WTC11 (cell line): ENCODE measurements around the gene POU3F1. TPM values are rescaled to one million over a fixed set of nuclear protein-coding genes. Genes with fewer than 3 reads are reported as not detected.
A peak's percentile ranks its signal among the peaks of the same experiment; 100 is the strongest.

Experiments
- ATAC-seq: fragments of 200-7000 bp; cut with Tn5 transposase; 2 replicates; pipeline ENCODE4 v1.10.0; 2021; ENCODE audit warnings: mild to moderate bottlenecking, moderate library complexity
- CTCF ChIA-PET: fragments of 300-600 bp; sonication (Branson Sonifier 250); formaldehyde crosslinking; loops from one replicate; lab custom pipeline; 2021; ENCODE audit warnings: antibody characterized with exemption; lab: Charles Lee
- POLR2A ChIA-PET: fragments of 350-600 bp; sonication (Branson Sonifier 250); formaldehyde crosslinking; loops from one replicate; lab custom pipeline; 2021; ENCODE audit warnings: antibody characterized with exemption; lab: Charles Lee
- DNase-seq: peaks from one replicate; pipeline ENCODE4 v3.0.0; 2021; ENCODE audit warnings: low spot score
- H3K27ac Mint-ChIP-seq: 2 replicates; pipeline ENCODE4 v1.8.0; 2021; ENCODE audit warnings: mixed read lengths
- H3K27me3 Mint-ChIP-seq: 2 replicates; pipeline ENCODE4 v1.8.0; 2021; ENCODE audit warnings: low read depth, mild to moderate bottlenecking, moderate library complexity, mixed read lengths
- H3K36me3 Mint-ChIP-seq: 2 replicates; pipeline ENCODE4 v1.8.0; 2021; ENCODE audit warnings: mixed read lengths
- H3K4me1 Mint-ChIP-seq: 2 replicates; pipeline ENCODE4 v1.8.0; 2022; ENCODE audit warnings: mixed read lengths
- H3K4me3 Mint-ChIP-seq: 2 replicates; pipeline ENCODE4 v1.8.0; 2021; ENCODE audit warnings: mild to moderate bottlenecking, moderate library complexity, mixed read lengths
- H3K9me3 Mint-ChIP-seq: 2 replicates; pipeline ENCODE4 v1.8.0; 2021; ENCODE audit warnings: mixed read lengths
- CREM ChIP-seq: sonication (generic); formaldehyde crosslinking; IDR thresholded peaks from 2 replicates; pipeline ENCODE4 v1.8.1; 2022; ENCODE audit warnings: mild to moderate bottlenecking, missing genetic modification reagents, moderate library complexity
- ELF4 ChIP-seq: sonication (generic); formaldehyde crosslinking; IDR thresholded peaks from 2 replicates; pipeline ENCODE4 v1.8.1; 2022; ENCODE audit warnings: low read depth, mild to moderate bottlenecking, moderate library complexity, missing genetic modification reagents
- ESRRA ChIP-seq: sonication (generic); formaldehyde crosslinking; IDR thresholded peaks from 2 replicates; pipeline ENCODE4 v1.8.1; 2022; ENCODE audit warnings: mild to moderate bottlenecking, missing genetic modification reagents, borderline replicate concordance
- ETV6 ChIP-seq: sonication (generic); formaldehyde crosslinking; IDR thresholded peaks from 2 replicates; pipeline ENCODE4 v1.8.1; 2022; ENCODE audit warnings: mild to moderate bottlenecking, missing genetic modification reagents
- FOXK1 ChIP-seq: sonication (generic); formaldehyde crosslinking; IDR thresholded peaks from 2 replicates; pipeline ENCODE4 v1.8.0; 2022; ENCODE audit warnings: mild to moderate bottlenecking, moderate library complexity, missing genetic modification reagents
- GTF2I ChIP-seq: fragments of 250-450 bp; sonication (Bioruptor Pico); conservative IDR thresholded peaks from 2 replicates; pipeline ENCODE4 v1.4.0; 2021; ENCODE audit warnings: mild to moderate bottlenecking
- MXD4 ChIP-seq: fragments of 250-450 bp; sonication (Bioruptor Pico); IDR thresholded peaks from 2 replicates; pipeline ENCODE4 v1.8.0; 2021; ENCODE audit warnings: mild to moderate bottlenecking, moderate library complexity, borderline replicate concordance
- NFE2L1 ChIP-seq: sonication (generic); formaldehyde crosslinking; IDR thresholded peaks from 2 replicates; pipeline ENCODE4 v1.8.1; 2023; ENCODE audit warnings: missing genetic modification reagents
- NFYB ChIP-seq: sonication (generic); formaldehyde crosslinking; conservative IDR thresholded peaks from 2 replicates; pipeline ENCODE4 v1.8.0; 2022; ENCODE audit warnings: low read depth, missing genetic modification reagents
- RELA ChIP-seq: sonication (generic); formaldehyde crosslinking; IDR thresholded peaks from 2 replicates; pipeline ENCODE4 v1.8.1; 2022; ENCODE audit warnings: missing genetic modification reagents, mild to moderate bottlenecking, borderline replicate concordance
- RORB ChIP-seq: fragments of 250-450 bp; sonication (Bioruptor Pico); IDR thresholded peaks from 2 replicates; pipeline ENCODE4 v1.9.0; 2021; ENCODE audit warnings: mild to moderate bottlenecking
- ZBTB21 ChIP-seq: sonication (generic); formaldehyde crosslinking; IDR thresholded peaks from 2 replicates; pipeline ENCODE4 v1.8.1; 2023; ENCODE audit warnings: mild to moderate bottlenecking, missing genetic modification reagents, borderline replicate concordance
- ZNF671 ChIP-seq: fragments of 250-450 bp; sonication (Bioruptor Pico); IDR thresholded peaks from 2 replicates; pipeline ENCODE4 v1.8.0; 2021; ENCODE audit warnings: mild to moderate bottlenecking
- total RNA-seq: library from RNA; stranded (reverse); gene quantifications from 3 replicates; pipeline ENCODE4 v1.2.3, GENCODE V29; 2021
- TF ChIP-seq, protein P1 (sequence below): fragments of 250-450 bp; sonication (Bioruptor Pico); IDR thresholded peaks from 2 replicates; pipeline ENCODE4 v1.9.0; 2021; ENCODE audit warnings: mild to moderate bottlenecking
- TF ChIP-seq, protein P2 (sequence below): fragments of 250-450 bp; sonication (Bioruptor Pico); IDR thresholded peaks from 2 replicates; pipeline ENCODE4 v1.9.0; 2021; ENCODE audit warnings: mild to moderate bottlenecking, borderline replicate concordance
- TF ChIP-seq, protein P3 (sequence below): sonication (generic); formaldehyde crosslinking; IDR thresholded peaks from 2 replicates; pipeline ENCODE4 v1.8.0; 2022; ENCODE audit warnings: mild to moderate bottlenecking, missing genetic modification reagents
- TF ChIP-seq, protein P4 (sequence below): sonication (generic); formaldehyde crosslinking; IDR thresholded peaks from 2 replicates; pipeline ENCODE4 v1.8.1; 2022; ENCODE audit warnings: mild to moderate bottlenecking, missing genetic modification reagents, moderate library complexity, borderline replicate concordance
- TF ChIP-seq, protein P5 (sequence below): sonication (generic); formaldehyde crosslinking; IDR thresholded peaks from 2 replicates; pipeline ENCODE4 v1.8.0; 2023; ENCODE audit warnings: mild to moderate bottlenecking, missing genetic modification reagents
- TF ChIP-seq, protein P6 (sequence below): sonication (generic); formaldehyde crosslinking; conservative IDR thresholded peaks from 2 replicates; pipeline ENCODE4 v1.8.1; 2023; ENCODE audit warnings: mild to moderate bottlenecking, low read depth, missing genetic modification reagents, moderate library complexity

Gene POU3F1
- total RNA-seq, 1 experiment from 2014 or later = 18.9 TPM

DNA sequence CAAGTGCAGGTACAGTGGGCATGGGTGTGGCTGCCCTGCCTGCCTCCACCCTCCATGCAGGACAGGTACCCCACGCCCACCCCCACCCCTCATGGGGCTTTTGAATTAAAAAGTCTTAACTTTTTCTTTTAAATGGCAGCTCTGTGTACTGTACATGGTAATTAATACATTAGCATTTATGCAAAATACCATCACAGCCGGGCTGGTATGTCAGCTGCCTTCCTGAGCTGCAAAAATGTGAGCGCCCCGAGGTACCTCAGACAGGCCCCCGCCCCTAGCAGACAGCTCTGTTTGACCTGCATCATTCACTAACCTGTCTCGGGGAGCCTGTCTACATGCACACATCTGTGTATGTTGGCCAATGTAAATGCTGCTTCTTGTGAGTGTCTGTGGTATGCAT, 42.2 kb upstream of the POU3F1 start (continued):
- TF ChIP-seq CREM = no peak
- TF ChIP-seq ZBTB21 = no peak
- TF ChIP-seq, protein P1, sequence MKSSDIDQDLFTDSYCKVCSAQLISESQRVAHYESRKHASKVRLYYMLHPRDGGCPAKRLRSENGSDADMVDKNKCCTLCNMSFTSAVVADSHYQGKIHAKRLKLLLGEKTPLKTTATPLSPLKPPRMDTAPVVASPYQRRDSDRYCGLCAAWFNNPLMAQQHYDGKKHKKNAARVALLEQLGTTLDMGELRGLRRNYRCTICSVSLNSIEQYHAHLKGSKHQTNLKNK (CRISPR knock-in tag) = no peak
- no peak for TF ChIP-seq NFE2L1
- TF ChIP-seq, protein P2, sequence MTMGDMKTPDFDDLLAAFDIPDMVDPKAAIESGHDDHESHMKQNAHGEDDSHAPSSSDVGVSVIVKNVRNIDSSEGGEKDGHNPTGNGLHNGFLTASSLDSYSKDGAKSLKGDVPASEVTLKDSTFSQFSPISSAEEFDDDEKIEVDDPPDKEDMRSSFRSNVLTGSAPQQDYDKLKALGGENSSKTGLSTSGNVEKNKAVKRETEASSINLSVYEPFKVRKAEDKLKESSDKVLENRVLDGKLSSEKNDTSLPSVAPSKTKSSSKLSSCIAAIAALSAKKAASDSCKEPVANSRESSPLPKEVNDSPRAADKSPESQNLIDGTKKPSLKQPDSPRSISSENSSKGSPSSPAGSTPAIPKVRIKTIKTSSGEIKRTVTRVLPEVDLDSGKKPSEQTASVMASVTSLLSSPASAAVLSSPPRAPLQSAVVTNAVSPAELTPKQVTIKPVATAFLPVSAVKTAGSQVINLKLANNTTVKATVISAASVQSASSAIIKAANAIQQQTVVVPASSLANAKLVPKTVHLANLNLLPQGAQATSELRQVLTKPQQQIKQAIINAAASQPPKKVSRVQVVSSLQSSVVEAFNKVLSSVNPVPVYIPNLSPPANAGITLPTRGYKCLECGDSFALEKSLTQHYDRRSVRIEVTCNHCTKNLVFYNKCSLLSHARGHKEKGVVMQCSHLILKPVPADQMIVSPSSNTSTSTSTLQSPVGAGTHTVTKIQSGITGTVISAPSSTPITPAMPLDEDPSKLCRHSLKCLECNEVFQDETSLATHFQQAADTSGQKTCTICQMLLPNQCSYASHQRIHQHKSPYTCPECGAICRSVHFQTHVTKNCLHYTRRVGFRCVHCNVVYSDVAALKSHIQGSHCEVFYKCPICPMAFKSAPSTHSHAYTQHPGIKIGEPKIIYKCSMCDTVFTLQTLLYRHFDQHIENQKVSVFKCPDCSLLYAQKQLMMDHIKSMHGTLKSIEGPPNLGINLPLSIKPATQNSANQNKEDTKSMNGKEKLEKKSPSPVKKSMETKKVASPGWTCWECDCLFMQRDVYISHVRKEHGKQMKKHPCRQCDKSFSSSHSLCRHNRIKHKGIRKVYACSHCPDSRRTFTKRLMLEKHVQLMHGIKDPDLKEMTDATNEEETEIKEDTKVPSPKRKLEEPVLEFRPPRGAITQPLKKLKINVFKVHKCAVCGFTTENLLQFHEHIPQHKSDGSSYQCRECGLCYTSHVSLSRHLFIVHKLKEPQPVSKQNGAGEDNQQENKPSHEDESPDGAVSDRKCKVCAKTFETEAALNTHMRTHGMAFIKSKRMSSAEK (CRISPR knock-in tag) = no peak
- TF ChIP-seq, all 79 proteins: peak for 0

DNA sequence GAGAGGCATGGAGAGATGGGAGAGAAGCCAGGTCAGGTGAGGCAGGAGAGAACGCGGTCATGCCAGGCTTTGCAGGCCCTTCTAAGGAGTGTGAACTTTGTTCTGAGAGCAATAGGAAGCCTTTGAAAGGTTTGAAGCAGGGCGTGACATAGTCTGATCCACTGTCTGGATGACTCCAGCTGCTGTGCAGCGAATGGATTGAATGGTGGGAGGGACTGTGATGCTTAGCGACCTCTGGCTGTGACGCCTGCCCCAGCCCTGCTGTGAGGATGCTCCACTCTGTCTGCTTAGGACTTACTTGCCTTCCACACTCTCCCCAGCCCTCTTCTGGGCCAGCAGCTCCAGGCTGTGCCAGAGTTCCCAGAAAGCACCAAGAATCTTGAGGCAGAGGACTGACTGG, 41.8 kb upstream of the POU3F1 start:
- H3K4me3 Mint-ChIP-seq = no peak overlapping the region
- no peak overlapping the region for H3K27ac Mint-ChIP-seq
- peaks cover 68% of the 10 kb centered on the region for H3K4me1 Mint-ChIP-seq
- H3K9me3 Mint-ChIP-seq = no peaks in the 10 kb centered on the region
- H3K27me3 Mint-ChIP-seq = no peaks in the 10 kb centered on the region
- TF ChIP-seq GTF2I (CRISPR knock-in tag) = no peak
- no peak for TF ChIP-seq RELA (CRISPR knock-in tag)
- TF ChIP-seq, protein P3, sequence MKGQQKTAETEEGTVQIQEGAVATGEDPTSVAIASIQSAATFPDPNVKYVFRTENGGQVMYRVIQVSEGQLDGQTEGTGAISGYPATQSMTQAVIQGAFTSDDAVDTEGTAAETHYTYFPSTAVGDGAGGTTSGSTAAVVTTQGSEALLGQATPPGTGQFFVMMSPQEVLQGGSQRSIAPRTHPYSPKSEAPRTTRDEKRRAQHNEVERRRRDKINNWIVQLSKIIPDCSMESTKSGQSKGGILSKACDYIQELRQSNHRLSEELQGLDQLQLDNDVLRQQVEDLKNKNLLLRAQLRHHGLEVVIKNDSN (CRISPR knock-in tag) = no peak
- TF ChIP-seq, all 79 proteins: peak for 0
- ATAC-seq (peak; percentile 38), DNase-seq (no peak)
- ChIA-PET POLR2A (no interaction called here), CTCF (interaction anchor here (0.8 to 2.5 kb wide), 4 partner anchors 16 to 747 kb away, joined by 3 to 16 read pairs (median 5); no protein-coding TSS in a partner anchor)
- H3K36me3 Mint-ChIP-seq = no peaks in the 10 kb centered on the region

DNA sequence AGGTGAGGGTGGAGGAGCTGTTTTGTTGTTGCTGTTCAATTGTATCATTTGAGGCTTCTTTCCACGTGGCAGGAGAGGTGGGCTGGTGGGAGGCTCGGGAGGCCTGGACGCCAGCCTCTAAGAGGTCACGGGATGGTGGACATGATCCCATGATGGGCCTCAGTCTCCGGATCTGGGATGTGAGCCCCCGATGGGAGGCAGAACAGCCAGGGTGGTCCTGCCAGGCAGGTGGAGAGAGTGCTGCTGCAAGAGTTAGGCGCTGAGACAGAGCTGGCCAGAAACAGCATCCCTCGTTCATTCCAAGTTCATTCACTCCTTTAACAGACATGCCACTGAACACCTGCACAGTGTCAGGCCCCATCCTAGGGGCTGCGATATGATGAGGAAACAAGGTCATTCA, 41.1 kb upstream of the POU3F1 start:
- no peak overlapping the region for H3K4me3 Mint-ChIP-seq
- no peaks in the 10 kb centered on the region for H3K27me3 Mint-ChIP-seq
- no peaks in the 10 kb centered on the region for H3K36me3 Mint-ChIP-seq
- ATAC-seq (no peak), DNase-seq (no peak)
- POLR2A ChIA-PET = no interaction called here
- CTCF ChIA-PET = interaction anchor here (1.2 to 2.5 kb wide), 3 partner anchors 15 to 748 kb away, joined by 3 to 16 read pairs (median 7); no protein-coding TSS in a partner anchor
- H3K27ac Mint-ChIP-seq = peak overlapping the region; percentile 47; the same call in 1 of the 2 replicates
- TF ChIP-seq, protein P1 (CRISPR knock-in tag) = no peak
- no peak for TF ChIP-seq RORB (CRISPR knock-in tag)
- TF ChIP-seq, protein P4, sequence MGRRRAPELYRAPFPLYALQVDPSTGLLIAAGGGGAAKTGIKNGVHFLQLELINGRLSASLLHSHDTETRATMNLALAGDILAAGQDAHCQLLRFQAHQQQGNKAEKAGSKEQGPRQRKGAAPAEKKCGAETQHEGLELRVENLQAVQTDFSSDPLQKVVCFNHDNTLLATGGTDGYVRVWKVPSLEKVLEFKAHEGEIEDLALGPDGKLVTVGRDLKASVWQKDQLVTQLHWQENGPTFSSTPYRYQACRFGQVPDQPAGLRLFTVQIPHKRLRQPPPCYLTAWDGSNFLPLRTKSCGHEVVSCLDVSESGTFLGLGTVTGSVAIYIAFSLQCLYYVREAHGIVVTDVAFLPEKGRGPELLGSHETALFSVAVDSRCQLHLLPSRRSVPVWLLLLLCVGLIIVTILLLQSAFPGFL (CRISPR knock-in tag) = no peak
- no peak for TF ChIP-seq ETV6 (CRISPR knock-in tag)
- TF ChIP-seq ELF4 (CRISPR knock-in tag) = no peak
- no peak for TF ChIP-seq MXD4
- TF ChIP-seq, protein P3 (CRISPR knock-in tag) = no peak
- no peak for TF ChIP-seq NFYB (CRISPR knock-in tag)
- TF ChIP-seq FOXK1 = no peak
- TF ChIP-seq CREM = no peak
- TF ChIP-seq ESRRA (CRISPR knock-in tag) = no peak
- TF ChIP-seq, protein P5, sequence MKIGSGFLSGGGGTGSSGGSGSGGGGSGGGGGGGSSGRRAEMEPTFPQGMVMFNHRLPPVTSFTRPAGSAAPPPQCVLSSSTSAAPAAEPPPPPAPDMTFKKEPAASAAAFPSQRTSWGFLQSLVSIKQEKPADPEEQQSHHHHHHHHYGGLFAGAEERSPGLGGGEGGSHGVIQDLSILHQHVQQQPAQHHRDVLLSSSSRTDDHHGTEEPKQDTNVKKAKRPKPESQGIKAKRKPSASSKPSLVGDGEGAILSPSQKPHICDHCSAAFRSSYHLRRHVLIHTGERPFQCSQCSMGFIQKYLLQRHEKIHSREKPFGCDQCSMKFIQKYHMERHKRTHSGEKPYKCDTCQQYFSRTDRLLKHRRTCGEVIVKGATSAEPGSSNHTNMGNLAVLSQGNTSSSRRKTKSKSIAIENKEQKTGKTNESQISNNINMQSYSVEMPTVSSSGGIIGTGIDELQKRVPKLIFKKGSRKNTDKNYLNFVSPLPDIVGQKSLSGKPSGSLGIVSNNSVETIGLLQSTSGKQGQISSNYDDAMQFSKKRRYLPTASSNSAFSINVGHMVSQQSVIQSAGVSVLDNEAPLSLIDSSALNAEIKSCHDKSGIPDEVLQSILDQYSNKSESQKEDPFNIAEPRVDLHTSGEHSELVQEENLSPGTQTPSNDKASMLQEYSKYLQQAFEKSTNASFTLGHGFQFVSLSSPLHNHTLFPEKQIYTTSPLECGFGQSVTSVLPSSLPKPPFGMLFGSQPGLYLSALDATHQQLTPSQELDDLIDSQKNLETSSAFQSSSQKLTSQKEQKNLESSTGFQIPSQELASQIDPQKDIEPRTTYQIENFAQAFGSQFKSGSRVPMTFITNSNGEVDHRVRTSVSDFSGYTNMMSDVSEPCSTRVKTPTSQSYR (CRISPR knock-in tag) = no peak
- TF ChIP-seq ZNF671 (CRISPR knock-in tag) = no peak
- TF ChIP-seq, protein P6, sequence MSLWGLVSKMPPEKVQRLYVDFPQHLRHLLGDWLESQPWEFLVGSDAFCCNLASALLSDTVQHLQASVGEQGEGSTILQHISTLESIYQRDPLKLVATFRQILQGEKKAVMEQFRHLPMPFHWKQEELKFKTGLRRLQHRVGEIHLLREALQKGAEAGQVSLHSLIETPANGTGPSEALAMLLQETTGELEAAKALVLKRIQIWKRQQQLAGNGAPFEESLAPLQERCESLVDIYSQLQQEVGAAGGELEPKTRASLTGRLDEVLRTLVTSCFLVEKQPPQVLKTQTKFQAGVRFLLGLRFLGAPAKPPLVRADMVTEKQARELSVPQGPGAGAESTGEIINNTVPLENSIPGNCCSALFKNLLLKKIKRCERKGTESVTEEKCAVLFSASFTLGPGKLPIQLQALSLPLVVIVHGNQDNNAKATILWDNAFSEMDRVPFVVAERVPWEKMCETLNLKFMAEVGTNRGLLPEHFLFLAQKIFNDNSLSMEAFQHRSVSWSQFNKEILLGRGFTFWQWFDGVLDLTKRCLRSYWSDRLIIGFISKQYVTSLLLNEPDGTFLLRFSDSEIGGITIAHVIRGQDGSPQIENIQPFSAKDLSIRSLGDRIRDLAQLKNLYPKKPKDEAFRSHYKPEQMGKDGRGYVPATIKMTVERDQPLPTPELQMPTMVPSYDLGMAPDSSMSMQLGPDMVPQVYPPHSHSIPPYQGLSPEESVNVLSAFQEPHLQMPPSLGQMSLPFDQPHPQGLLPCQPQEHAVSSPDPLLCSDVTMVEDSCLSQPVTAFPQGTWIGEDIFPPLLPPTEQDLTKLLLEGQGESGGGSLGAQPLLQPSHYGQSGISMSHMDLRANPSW (CRISPR knock-in tag) = no peak
- H3K9me3 Mint-ChIP-seq = no peaks in the 10 kb centered on the region
- peaks cover 68% of the 10 kb centered on the region for H3K4me1 Mint-ChIP-seq
